DND-41 (cell line): ENCODE measurements around the gene ZC3H12C.

Experiments used
- EZH2 ChIP-seq: IDR thresholded peaks from 3 replicates; pipeline ENCODE4 v1.6.1; 2012; ENCODE audit warnings: borderline replicate concordance, low read depth, mild to moderate bottlenecking, moderate library complexity, low read length, inconsistent platforms; ENCODE audit not compliant: severe bottlenecking
- TF ChIP-seq, protein P1 (sequence below): IDR thresholded peaks from 2 replicates; pipeline ENCODE4 v1.5.1; 2012; ENCODE audit warnings: borderline replicate concordance, low read length, moderate library complexity, mild to moderate bottlenecking; ENCODE audit not compliant: poor library complexity, severe bottlenecking; ENCODE audit errors: extremely low read depth

DNA sequence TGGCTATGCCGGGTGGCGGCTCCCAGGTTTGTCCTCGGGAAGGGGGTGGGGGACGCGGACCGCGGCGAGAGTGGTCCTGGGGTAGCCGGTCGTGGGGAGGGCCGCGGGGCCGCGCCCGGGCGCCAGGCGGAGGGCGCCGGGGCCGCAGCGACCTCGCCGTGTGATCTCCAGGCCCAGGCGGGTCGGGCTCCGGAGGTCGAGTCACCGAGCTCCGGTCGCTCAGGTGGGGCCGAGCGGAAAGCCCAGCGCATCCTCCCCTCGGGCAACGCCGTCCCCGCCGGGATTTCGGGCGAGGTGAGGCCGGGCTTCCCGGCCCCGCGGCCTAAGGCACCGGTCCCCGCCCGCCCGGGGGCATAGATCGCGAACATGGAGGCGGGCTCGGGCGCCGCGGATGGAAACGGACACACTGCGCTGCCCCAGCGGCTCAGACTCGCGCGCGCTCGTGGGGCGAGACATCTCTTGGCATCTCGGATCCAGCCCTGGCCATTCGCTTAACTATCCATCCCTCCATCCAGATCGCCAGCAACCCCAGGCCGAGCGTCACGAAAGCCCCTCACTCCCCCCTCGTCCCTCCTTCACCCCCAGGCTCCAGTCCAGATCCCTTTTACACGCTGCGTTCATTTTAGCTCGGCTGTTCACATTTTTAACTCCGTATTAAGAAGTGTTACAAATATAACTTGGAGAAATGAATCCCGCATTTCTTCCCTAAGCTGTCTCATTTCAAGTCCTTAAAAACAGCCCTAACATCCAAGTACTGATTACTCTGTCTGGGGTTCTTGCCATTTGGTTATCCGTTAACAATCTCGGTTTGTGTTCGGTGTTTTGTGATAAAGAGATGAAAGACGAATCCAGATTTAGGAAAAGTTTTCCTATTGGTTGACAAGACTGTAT lies 460 bp downstream of the ZC3H12C start:
- TF ChIP-seq, protein P1, sequence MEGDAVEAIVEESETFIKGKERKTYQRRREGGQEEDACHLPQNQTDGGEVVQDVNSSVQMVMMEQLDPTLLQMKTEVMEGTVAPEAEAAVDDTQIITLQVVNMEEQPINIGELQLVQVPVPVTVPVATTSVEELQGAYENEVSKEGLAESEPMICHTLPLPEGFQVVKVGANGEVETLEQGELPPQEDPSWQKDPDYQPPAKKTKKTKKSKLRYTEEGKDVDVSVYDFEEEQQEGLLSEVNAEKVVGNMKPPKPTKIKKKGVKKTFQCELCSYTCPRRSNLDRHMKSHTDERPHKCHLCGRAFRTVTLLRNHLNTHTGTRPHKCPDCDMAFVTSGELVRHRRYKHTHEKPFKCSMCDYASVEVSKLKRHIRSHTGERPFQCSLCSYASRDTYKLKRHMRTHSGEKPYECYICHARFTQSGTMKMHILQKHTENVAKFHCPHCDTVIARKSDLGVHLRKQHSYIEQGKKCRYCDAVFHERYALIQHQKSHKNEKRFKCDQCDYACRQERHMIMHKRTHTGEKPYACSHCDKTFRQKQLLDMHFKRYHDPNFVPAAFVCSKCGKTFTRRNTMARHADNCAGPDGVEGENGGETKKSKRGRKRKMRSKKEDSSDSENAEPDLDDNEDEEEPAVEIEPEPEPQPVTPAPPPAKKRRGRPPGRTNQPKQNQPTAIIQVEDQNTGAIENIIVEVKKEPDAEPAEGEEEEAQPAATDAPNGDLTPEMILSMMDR = no peak
- no peak for TF ChIP-seq EZH2
